GM12873 (cell line): ENCODE data around the gene ZNF180.

ENCODE experiments used
- CTCF ChIP-seq: IDR thresholded peaks from 2 replicates; pipeline ENCODE4 v1.5.1; 2012; ENCODE audit warnings: low read depth, mild to moderate bottlenecking, moderate library complexity, low read length, control low read depth; ENCODE audit not compliant: insufficient read depth; ENCODE audit errors: missing control alignments

Gene ZNF180

GRCh38 chr19:44517146-44517545 is 16.8 kb upstream of the ZNF180 start:
- no peak for TF ChIP-seq CTCF

GRCh38 chr19:44515907-44516306 is 15.6 kb upstream of the ZNF180 start:
- no peak for TF ChIP-seq CTCF

GRCh38 chr19:44515031-44515430 is 14.7 kb upstream of the ZNF180 start:
- no peak for TF ChIP-seq CTCF

GRCh38 chr19:44512326-44513298 is 12.3 kb upstream of the ZNF180 start:
- peak; percentile 63 for TF ChIP-seq CTCF

GRCh38 chr19:44509478-44509877 is 9.2 kb upstream of the ZNF180 start:
- TF ChIP-seq CTCF = no peak

- TF ChIP-seq CTCF = no peak
Measured at GRCh38 chr19:44499559-44499958, 763 bp downstream of the ZNF180 start.

- no peak for TF ChIP-seq CTCF
Measured at GRCh38 chr19:44498988-44499387, 1.3 kb downstream of the ZNF180 start.
